GM23338 (cell line): ENCODE results near the gene ITPR3. TPM values are rescaled to one million over a fixed set of nuclear protein-coding genes. Genes with fewer than 3 reads are reported as not detected.

Source experiments
- ATAC-seq: fragments of 200-7000 bp; cut with Tn5 transposase; 3 replicates; pipeline ENCODE4 v1.9.1; 2020
- DNase-seq: peaks from one replicate; pipeline ENCODE4 v3.0.0-alpha.2; 2015; ENCODE audit warnings: low spot score
- H2AFZ ChIP-seq: fragments of 200-600 bp; sonication (generic); 2 replicates; pipeline ENCODE4 v1.8.0; 2016; ENCODE audit warnings: antibody characterized with exemption, mild to moderate bottlenecking, moderate library complexity
- H3F3A ChIP-seq: fragments of 200-600 bp; sonication (generic); replicated peaks from 2 replicates; pipeline ENCODE4 v1.8.0; 2017; ENCODE audit warnings: antibody characterized with exemption, mixed run types, low read depth
- H3K27ac ChIP-seq: fragments of 200-600 bp; sonication (generic); 2 replicates; pipeline ENCODE4 v1.6.1; 2016; ENCODE audit warnings: low read depth
- H3K27me3 ChIP-seq: fragments of 200-600 bp; sonication (generic); 2 replicates; pipeline ENCODE4 v1.8.0; 2016; ENCODE audit warnings: mild to moderate bottlenecking, mixed run types, moderate library complexity; ENCODE audit not compliant: insufficient read depth
- H3K36me3 ChIP-seq: fragments of 200-600 bp; sonication (generic); 2 replicates; pipeline ENCODE4 v1.8.0; 2016; ENCODE audit warnings: mild to moderate bottlenecking; ENCODE audit not compliant: insufficient read depth
- H3K4me1 ChIP-seq: fragments of 200-600 bp; sonication (generic); 2 replicates; pipeline ENCODE4 v1.8.0; 2016; ENCODE audit warnings: mild to moderate bottlenecking, moderate library complexity; ENCODE audit not compliant: insufficient read depth
- H3K4me2 ChIP-seq: fragments of 200-600 bp; sonication (generic); 2 replicates; pipeline ENCODE4 v1.7.1; 2017; ENCODE audit warnings: mixed run types
- H3K4me3 ChIP-seq: fragments of 200-600 bp; sonication (generic); 2 replicates; pipeline ENCODE4 v1.6.1; 2016; ENCODE audit warnings: mixed run types
- H3K79me2 ChIP-seq: fragments of 200-600 bp; sonication (generic); replicated peaks from 2 replicates; pipeline ENCODE4 v1.8.0; 2017; ENCODE audit warnings: mild to moderate bottlenecking; ENCODE audit not compliant: insufficient read depth
- H3K9me2 ChIP-seq: fragments of 200-600 bp; sonication (generic); 2 replicates; pipeline ENCODE4 v1.8.0; 2017; ENCODE audit not compliant: insufficient read depth
- H4K20me1 ChIP-seq: fragments of 200-600 bp; sonication (generic); replicated peaks from 2 replicates; pipeline ENCODE4 v1.8.0; 2017; ENCODE audit warnings: mild to moderate bottlenecking; ENCODE audit not compliant: insufficient read depth
- H3K27ac Mint-ChIP-seq: 2 replicates; pipeline ENCODE4 v1.8.0; 2020; ENCODE audit warnings: inconsistent platforms, mild to moderate bottlenecking, moderate library complexity, mixed read lengths
- H3K27me3 Mint-ChIP-seq: 3 replicates; pipeline ENCODE4 v1.8.0; 2022; ENCODE audit warnings: low read depth, mild to moderate bottlenecking, moderate library complexity, mixed read lengths, inconsistent platforms; ENCODE audit not compliant: insufficient read depth, poor library complexity
- H3K36me3 Mint-ChIP-seq: 3 replicates; pipeline ENCODE4 v1.8.0; 2021; ENCODE audit warnings: low read depth, mild to moderate bottlenecking, inconsistent platforms, moderate library complexity, mixed read lengths
- H3K4me1 Mint-ChIP-seq: 3 replicates; pipeline ENCODE4 v1.8.0; 2020; ENCODE audit warnings: mild to moderate bottlenecking, inconsistent platforms, mixed read lengths
- H3K4me3 Mint-ChIP-seq: 3 replicates; pipeline ENCODE4 v1.8.0; 2021; ENCODE audit warnings: moderate library complexity, mild to moderate bottlenecking, inconsistent platforms, mixed read lengths
- H3K9me3 Mint-ChIP-seq: 3 replicates; pipeline ENCODE4 v1.8.0; 2020; ENCODE audit warnings: moderate library complexity, mild to moderate bottlenecking, inconsistent platforms, mixed read lengths
- CREB1 ChIP-seq: fragments of 250-450 bp; sonication (Bioruptor Pico); IDR thresholded peaks from 2 replicates; pipeline ENCODE4 v1.5.0; 2020; ENCODE audit warnings: low read depth, mild to moderate bottlenecking, moderate library complexity
- CTCF ChIP-seq, 2 experiments: fragments of 200-600 bp in 1 of 2; sonication (generic) in 1 of 2; conservative IDR thresholded peaks; 2 replicates each; pipeline versions ENCODE4 v1.5.1 to v1.6.1; 2016 to 2017; ENCODE audit warnings: antibody characterized with exemption in 2 of 2, low read depth in 2 of 2, mild to moderate bottlenecking in 2 of 2, moderate library complexity in 1 of 2
- ETS1 ChIP-seq: IDR thresholded peaks from 2 replicates; pipeline ENCODE4 v1.6.1; 2016; ENCODE audit warnings: antibody characterized with exemption
- EZH2 ChIP-seq: fragments of 200-600 bp; sonication (generic); IDR thresholded peaks from one replicate; pipeline ENCODE4 v1.8.0; 2017; ENCODE audit warnings: antibody characterized with exemption, mild to moderate bottlenecking, low read depth; ENCODE audit not compliant: unreplicated experiment
- EZH2phosphoT487 ChIP-seq: fragments of 200-600 bp; sonication (generic); IDR thresholded peaks from one replicate; pipeline ENCODE4 v1.8.1; 2018; ENCODE audit warnings: antibody characterized with exemption; ENCODE audit not compliant: unreplicated experiment
- JUNB ChIP-seq: IDR thresholded peaks from one replicate; pipeline ENCODE4 v1.6.1; 2016; ENCODE audit warnings: antibody characterized with exemption; ENCODE audit not compliant: unreplicated experiment
- NANOG ChIP-seq: IDR thresholded peaks from 2 replicates; pipeline ENCODE4 v1.6.1; 2016; ENCODE audit warnings: antibody characterized with exemption, borderline replicate concordance
- POLR2AphosphoS5 ChIP-seq: IDR thresholded peaks from 2 replicates; pipeline ENCODE4 v1.6.1; 2016; ENCODE audit warnings: antibody characterized with exemption, low read depth
- REST ChIP-seq: IDR thresholded peaks from one replicate; pipeline ENCODE4 v1.6.1; 2018; ENCODE audit warnings: antibody characterized with exemption; ENCODE audit not compliant: unreplicated experiment
- STAT1 ChIP-seq: IDR thresholded peaks from one replicate; pipeline ENCODE4 v1.6.1; 2016; ENCODE audit warnings: antibody characterized with exemption; ENCODE audit not compliant: unreplicated experiment
- ZNF462 ChIP-seq: fragments of 250-450 bp; sonication (Bioruptor Pico); IDR thresholded peaks from 2 replicates; pipeline ENCODE4 v1.5.0; 2020; ENCODE audit warnings: mild to moderate bottlenecking, moderate library complexity
- polyA plus RNA-seq: library from polyadenylated mRNA; unstranded; fragments of >200 nt; fragmentation: Nextera tagmentation; extraction: Ambion mirVana; gene quantifications from 2 replicates; pipeline ENCODE4 v1.2.1, GENCODE V29; 2016
- total RNA-seq: library from RNA; depleted of rRNA; stranded (reverse); fragments of >200 nt; shearing (Covaris generic); gene quantifications from 2 replicates; pipeline ENCODE4 v1.2.3, GENCODE V29; 2014

ITPR3 gene
- total and polyA plus RNA-seq, 2 experiments from 2014 or later, result 7.3 to 31.9 TPM

- TF ChIP-seq CTCF (conservative IDR thresholded peaks at IDR 0.05; ENCODE audit: low read depth in 2 of 2), result no peak
- no peak for TF ChIP-seq EZH2
- no peak for TF ChIP-seq STAT1
- no peak for TF ChIP-seq JUNB
- no peak for TF ChIP-seq POLR2AphosphoS5
These were observed 55.5 kb downstream of the ITPR3 start (continued) for GRCh38 chr6:33676416-33677142.

GRCh38 chr6:33677143-33677660 is 56.1 kb downstream of the ITPR3 start:
- Mint-ChIP-seq H3K27me3 (peaks cover 10% of the 10 kb centered on the region), H3K27ac (no peak overlapping the region; the same call in 1 of the 2 replicates), H3K4me1 (no peaks in the 10 kb centered on the region), H3K9me3 (no peaks in the 10 kb centered on the region), H3K4me3 (no peak overlapping the region), H3K36me3 (peaks cover 35% of the 10 kb centered on the region)
- DNase-seq, result no peak
- H3F3A ChIP-seq, result no peaks in the 10 kb centered on the region
- no peaks in the 10 kb centered on the region for H3K27me3 ChIP-seq
- no peaks in the 10 kb centered on the region; the same call in 1 of the 2 replicates for H4K20me1 ChIP-seq
- H3K36me3 ChIP-seq, result no peaks in the 10 kb centered on the region
- H3K4me2 ChIP-seq, result no peak overlapping the region
- H3K79me2 ChIP-seq, result no peaks in the 10 kb centered on the region
- no peaks in the 10 kb centered on the region for H3K9me2 ChIP-seq
- no peaks in the 10 kb centered on the region for H3K4me1 ChIP-seq
- ATAC-seq, result no peak
- no peak overlapping the region for H3K4me3 ChIP-seq
- H3K27ac ChIP-seq, result no peak overlapping the region
- no peak overlapping the region for H2AFZ ChIP-seq
- TF ChIP-seq REST (no peak), JUNB (no peak), EZH2phosphoT487 (no peak), POLR2AphosphoS5 (no peak), CREB1 (CRISPR knock-in tag) (no peak), NANOG (no peak), ZNF462 (CRISPR knock-in tag) (no peak), ETS1 (no peak), STAT1 (no peak)
